ENCODE measurements around the gene SLC15A4.
"Not testable (repeated sequence)": the region's sequence is repeated elsewhere in the genome, so short reads cannot be mapped to it uniquely, and the experiment has no call there.

The SLC15A4 gene

GRCh38 chr12:128823916-128824839 is at the start of gene SLC15A4:
Gene SLC15A4, minus strand, starts transcription at chr12:128823958. Its CDS starts 15 bp downstream, at chr12:128823943.
- peak; percentile 98 for DNase-seq

- DNase-seq = no peak
Observed at GRCh38 chr12:128872303-128872702, 48.5 kb upstream of the SLC15A4 start.

GRCh38 chr12:128871516-128871892 is 47.7 kb upstream of the SLC15A4 start:
- no peak for DNase-seq

- DNase-seq = no peak
Observed at GRCh38 chr12:128867466-128867865, 43.7 kb upstream of the SLC15A4 start.

- no peak for DNase-seq
Observed at GRCh38 chr12:128864516-128865186, 40.9 kb upstream of the SLC15A4 start.

GRCh38 chr12:128863957-128864356 is 40.2 kb upstream of the SLC15A4 start:
- DNase-seq = no peak

GRCh38 chr12:128861226-128862016 is 37.7 kb upstream of the SLC15A4 start:
- DNase-seq = no peak

- DNase-seq = no peak
Observed at GRCh38 chr12:128859311-128859710, 35.6 kb upstream of the SLC15A4 start.

GRCh38 chr12:128857133-128857763 is 33.5 kb upstream of the SLC15A4 start:
- DNase-seq = no peak

- no peak for DNase-seq
Observed at GRCh38 chr12:128856791-128857078, 33.0 kb upstream of the SLC15A4 start.

- DNase-seq = no peak
Observed at GRCh38 chr12:128856035-128856790, 32.5 kb upstream of the SLC15A4 start.

- DNase-seq = no peak
Observed at GRCh38 chr12:128853600-128854197, 29.9 kb upstream of the SLC15A4 start.

GRCh38 chr12:128852885-128853599 is 29.3 kb upstream of the SLC15A4 start, which contains the start of gene GLT1D1:
Gene GLT1D1, plus strand, starts transcription at chr12:128853478. Its CDS starts 104 bp downstream, at chr12:128853582.
- DNase-seq = no peak

GRCh38 chr12:128852026-128852698 is 28.4 kb upstream of the SLC15A4 start:
- no peak for DNase-seq

GRCh38 chr12:128851429-128851828 is 27.7 kb upstream of the SLC15A4 start:
- DNase-seq = not testable (repeated sequence)

- no peak for DNase-seq
Observed at GRCh38 chr12:128850400-128850799, 26.6 kb upstream of the SLC15A4 start.

- DNase-seq = not testable (repeated sequence)
Observed at GRCh38 chr12:128849806-128850205, 26.0 kb upstream of the SLC15A4 start.

GRCh38 chr12:128848371-128848770 is 24.6 kb upstream of the SLC15A4 start:
- DNase-seq = no peak

- not testable (repeated sequence) for DNase-seq
Observed at GRCh38 chr12:128846671-128847070, 22.9 kb upstream of the SLC15A4 start.

- no peak for DNase-seq
Observed at GRCh38 chr12:128844031-128844635, 20.4 kb upstream of the SLC15A4 start.

All from activated CD8-positive, alpha-beta memory T cell treated with anti-CD3 and anti-CD28 coated beads for 24 hours (primary cell).